ENCODE results near the gene BDKRB1.

The BDKRB1 gene

DNA sequence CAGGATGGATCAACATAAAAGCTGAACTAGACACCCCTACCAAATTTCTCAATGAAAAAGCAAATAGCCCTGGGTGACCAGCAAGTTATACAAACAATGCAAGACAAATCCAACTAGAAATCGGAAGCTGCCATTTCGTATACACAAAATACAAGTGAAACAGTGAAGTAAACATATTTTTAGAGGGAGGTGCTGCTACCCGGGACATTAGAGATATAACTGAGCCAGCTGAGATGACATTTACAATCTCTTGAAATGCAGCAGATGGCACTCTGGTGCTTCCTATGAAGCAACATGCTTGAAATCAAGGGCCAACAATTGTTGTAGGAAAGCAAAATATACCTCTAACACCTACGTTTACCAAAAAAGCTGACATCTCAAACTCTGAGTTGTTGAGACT, 25.5 kb downstream of the BDKRB1 start:
- DNase-seq = no peak

DNA sequence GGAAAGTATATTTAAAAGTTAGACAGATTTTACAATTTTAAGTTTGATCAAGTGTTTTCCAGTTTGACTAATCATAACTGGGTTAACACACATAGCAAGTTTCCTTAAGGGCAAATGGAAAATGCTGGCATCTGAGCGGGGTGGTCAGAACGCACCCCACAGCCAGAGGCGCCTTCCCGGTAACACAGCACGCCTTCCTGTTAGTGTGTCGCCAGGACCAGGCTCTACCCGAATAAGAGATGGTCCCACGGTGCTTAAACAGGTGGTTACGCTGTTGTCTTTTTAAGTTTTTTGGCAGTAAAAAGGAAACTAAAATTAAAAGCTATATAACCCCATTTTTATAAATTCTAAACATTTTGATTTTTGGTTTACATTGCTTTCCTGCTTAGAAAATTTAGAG, 28.0 kb downstream of the BDKRB1 start:
- no peak for DNase-seq

DNA sequence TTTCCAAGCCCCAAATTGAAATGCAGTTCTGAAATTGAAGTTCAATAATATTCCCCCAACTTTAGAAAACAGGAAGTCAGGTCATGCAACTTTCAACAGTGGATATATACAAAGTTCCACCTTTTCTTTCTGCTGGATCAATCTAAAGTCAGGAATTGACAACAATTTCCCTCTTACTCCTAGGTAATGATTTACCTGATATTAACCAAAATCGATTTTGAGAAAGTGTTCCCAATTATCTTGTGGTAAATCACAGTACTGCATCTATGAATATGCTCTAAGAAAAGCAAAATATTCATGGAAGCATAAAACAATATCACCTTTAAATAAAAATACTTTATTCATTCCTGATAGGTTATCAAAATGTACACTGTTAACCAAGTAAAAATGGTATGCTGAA, 28.4 kb downstream of the BDKRB1 start:
- no peak for DNase-seq

DNA sequence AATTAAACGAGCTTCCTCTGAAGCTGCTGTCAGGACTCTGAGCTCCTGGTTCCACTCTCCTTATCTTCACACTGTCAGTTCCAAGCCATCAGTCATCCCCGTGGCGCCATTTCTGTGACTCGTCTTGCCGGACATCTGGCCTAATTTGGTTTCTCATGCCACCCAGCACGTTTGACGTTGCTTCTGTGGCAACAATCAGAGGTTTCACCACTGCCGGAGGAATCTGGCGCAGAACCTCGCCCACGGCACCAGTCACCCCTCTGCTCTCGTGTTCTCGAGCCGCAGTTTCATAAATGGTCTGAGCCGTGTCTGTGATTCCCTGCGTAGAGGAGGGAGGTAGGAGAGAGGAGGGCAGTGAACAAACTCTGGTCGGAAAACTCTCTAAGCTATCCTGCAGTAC, 29.7 kb downstream of the BDKRB1 start:
- DNase-seq = no peak

GRCh38 chr14:96286251-96286650, 30.2 kb downstream of the BDKRB1 start:
- no peak for DNase-seq

GRCh38 chr14:96287856-96288255, 31.8 kb downstream of the BDKRB1 start:
- DNase-seq = no peak

- no peak for DNase-seq
Observed at GRCh38 chr14:96294246-96294645, 38.2 kb downstream of the BDKRB1 start.

GRCh38 chr14:96297000-96297399, 41.0 kb downstream of the BDKRB1 start:
- DNase-seq = peak; percentile 25

GRCh38 chr14:96297997-96298515, 42.0 kb downstream of the BDKRB1 start:
- DNase-seq = no peak

GRCh38 chr14:96299441-96299840, 43.4 kb downstream of the BDKRB1 start:
- DNase-seq = no peak

DNA sequence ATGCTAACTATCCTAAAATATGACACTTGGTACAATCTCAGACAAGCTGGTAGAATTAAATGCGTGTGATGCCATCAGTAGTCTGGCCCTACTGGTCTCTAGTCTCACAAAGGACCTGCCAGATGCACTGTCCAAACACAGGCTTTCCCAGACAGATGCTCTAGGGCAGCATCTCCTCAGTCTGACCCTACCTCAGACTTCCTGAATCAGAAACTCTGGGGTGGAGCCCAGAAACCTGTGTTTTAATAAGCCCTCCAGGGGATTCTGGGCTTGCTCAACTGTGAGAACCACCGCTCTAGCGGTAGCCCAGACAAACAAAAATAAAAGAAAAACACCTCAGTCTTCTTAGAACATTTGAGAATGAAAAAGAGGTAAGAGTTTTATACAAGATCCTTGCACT, 48.0 kb downstream of the BDKRB1 start:
- no peak for DNase-seq

- DNase-seq = no peak
Observed at GRCh38 chr14:96304956-96305355, 48.9 kb downstream of the BDKRB1 start.

DNA sequence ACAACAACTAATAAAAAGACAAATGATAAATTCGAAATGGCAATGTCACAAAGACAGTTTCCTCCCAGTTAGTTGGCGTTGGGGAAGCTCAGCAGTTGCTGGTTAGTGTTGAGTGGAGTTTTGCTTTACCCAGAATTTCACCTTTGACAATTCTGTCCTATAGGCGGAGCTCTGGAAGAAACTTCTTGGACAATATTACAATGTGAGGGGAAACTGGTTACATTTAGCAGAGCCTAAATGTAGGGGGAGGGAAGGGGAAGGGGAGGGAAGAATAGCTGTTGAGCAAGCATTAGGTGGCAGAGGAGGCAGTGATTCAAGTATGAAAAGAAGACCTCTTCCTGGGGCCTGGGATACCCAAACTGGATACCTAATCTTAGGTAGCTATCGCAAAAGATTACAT, 51.4 kb downstream of the BDKRB1 start:
- no peak for DNase-seq

GRCh38 chr14:96309133-96309895, 53.3 kb downstream of the BDKRB1 start:
- no peak for DNase-seq

GRCh38 chr14:96309896-96310330, 53.9 kb downstream of the BDKRB1 start:
- peak; percentile 12 for DNase-seq

GRCh38 chr14:96310906-96311305, 54.9 kb downstream of the BDKRB1 start:
- no peak for DNase-seq

All from fibroblast of skin of back (primary cell).